ENCODE results near the gene DIPK1B.

DNA sequence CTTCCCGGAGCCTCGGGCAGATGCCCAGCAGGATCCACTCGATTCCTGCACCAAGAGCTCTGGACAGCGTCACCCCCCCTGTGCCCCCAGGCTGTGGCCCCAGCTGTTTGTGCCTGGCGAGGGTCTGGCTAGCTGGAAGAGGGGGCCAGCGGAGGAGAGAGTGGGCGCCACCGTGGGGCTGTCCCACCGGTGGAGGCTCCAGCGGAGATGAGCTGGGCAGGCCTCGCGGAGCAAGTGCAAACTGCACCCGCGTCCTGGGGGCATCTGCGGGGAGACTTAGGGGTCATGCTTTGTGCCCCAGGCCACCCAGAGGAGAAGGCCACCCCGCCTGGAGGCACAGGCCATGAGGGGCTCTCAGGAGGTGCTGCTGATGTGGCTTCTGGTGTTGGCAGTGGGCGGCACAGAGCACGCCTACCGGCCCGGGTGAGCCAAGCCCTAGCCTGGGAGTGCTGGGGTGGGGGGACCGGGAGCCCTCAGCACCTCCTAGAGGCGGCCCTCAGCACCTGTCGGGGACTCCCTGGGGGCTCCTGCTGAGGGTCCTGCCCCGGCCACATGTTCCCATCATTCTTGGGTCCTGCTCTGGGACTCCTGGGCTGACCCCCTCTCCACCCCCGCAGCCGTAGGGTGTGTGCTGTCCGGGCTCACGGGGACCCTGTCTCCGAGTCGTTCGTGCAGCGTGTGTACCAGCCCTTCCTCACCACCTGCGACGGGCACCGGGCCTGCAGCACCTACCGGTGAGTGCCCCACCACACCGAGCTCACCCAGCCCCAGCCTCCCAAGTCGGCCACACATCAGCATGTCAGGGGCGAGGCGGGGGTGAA, 44.2 kb upstream of the DIPK1B start:
- TF ChIP-seq, protein P1, sequence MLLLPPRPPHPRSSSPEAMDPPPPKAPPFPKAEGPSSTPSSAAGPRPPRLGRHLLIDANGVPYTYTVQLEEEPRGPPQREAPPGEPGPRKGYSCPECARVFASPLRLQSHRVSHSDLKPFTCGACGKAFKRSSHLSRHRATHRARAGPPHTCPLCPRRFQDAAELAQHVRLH (tag by site-specific recombination; IDR thresholded peaks at IDR 0.05) = no peak
- TF ChIP-seq, protein P2, sequence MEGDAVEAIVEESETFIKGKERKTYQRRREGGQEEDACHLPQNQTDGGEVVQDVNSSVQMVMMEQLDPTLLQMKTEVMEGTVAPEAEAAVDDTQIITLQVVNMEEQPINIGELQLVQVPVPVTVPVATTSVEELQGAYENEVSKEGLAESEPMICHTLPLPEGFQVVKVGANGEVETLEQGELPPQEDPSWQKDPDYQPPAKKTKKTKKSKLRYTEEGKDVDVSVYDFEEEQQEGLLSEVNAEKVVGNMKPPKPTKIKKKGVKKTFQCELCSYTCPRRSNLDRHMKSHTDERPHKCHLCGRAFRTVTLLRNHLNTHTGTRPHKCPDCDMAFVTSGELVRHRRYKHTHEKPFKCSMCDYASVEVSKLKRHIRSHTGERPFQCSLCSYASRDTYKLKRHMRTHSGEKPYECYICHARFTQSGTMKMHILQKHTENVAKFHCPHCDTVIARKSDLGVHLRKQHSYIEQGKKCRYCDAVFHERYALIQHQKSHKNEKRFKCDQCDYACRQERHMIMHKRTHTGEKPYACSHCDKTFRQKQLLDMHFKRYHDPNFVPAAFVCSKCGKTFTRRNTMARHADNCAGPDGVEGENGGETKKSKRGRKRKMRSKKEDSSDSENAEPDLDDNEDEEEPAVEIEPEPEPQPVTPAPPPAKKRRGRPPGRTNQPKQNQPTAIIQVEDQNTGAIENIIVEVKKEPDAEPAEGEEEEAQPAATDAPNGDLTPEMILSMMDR (tag by site-specific recombination; IDR thresholded peaks at IDR 0.05) = no peak
- TF ChIP-seq, protein P3, sequence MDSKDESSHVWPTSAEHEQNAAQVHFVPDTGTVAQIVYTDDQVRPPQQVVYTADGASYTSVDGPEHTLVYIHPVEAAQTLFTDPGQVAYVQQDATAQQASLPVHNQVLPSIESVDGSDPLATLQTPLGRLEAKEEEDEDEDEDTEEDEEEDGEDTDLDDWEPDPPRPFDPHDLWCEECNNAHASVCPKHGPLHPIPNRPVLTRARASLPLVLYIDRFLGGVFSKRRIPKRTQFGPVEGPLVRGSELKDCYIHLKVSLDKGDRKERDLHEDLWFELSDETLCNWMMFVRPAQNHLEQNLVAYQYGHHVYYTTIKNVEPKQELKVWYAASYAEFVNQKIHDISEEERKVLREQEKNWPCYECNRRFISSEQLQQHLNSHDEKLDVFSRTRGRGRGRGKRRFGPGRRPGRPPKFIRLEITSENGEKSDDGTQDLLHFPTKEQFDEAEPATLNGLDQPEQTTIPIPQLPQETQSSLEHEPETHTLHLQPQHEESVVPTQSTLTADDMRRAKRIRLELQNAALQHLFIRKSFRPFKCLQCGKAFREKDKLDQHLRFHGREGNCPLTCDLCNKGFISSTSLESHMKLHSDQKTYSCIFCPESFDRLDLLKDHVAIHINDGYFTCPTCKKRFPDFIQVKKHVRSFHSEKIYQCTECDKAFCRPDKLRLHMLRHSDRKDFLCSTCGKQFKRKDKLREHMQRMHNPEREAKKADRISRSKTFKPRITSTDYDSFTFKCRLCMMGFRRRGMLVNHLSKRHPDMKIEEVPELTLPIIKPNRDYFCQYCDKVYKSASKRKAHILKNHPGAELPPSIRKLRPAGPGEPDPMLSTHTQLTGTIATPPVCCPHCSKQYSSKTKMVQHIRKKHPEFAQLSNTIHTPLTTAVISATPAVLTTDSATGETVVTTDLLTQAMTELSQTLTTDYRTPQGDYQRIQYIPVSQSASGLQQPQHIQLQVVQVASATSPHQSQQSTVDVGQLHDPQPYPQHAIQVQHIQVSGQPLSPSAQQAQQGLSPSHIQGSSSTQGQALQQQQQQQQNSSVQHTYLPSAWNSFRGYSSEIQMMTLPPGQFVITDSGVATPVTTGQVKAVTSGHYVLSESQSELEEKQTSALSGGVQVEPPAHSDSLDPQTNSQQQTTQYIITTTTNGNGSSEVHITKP (tag by site-specific recombination; IDR thresholded peaks at IDR 0.05) = no peak
- TF ChIP-seq ZNF274 (IDR thresholded peaks at IDR 0.05; ENCODE audit: low read length) (no peak), ZNF274 (tag by site-specific recombination; IDR thresholded peaks at IDR 0.05; ENCODE audit: borderline replicate concordance) (no peak), YY1 (tag by site-specific recombination; IDR thresholded peaks at IDR 0.05) (no peak), ZSCAN30 (tag by site-specific recombination; IDR thresholded peaks at IDR 0.05) (no peak), ZNF837 (tag by site-specific recombination; IDR thresholded peaks at IDR 0.05) (no peak)

All from HEK293 (cell line).